Stomach (tissue), 4 donors: ENCODE data around the gene HAND2.

Source experiments
- CTCF ChIP-seq, 7 experiments: fragments of 450-650 bp in 4 of 7; fragments of 200-600 bp in 3 of 7; sonication (generic) in 3 of 7; IDR thresholded peaks; one replicate each; pipeline ENCODE4 v1.5.1; 2016 to 2019; ENCODE audit warnings: antibody characterized with exemption in 7 of 7, control low read depth in 2 of 7, mild to moderate bottlenecking in 1 of 7
- POLR2A ChIP-seq, 4 donors: fragments of 450-650 bp; IDR thresholded peaks; one replicate each; pipeline ENCODE4 v1.6.1; 2016; ENCODE audit warnings: antibody characterized with exemption in 4 of 4, control low read depth in 2 of 4, mild to moderate bottlenecking in 1 of 4, moderate library complexity in 1 of 4

- TF ChIP-seq CTCF (IDR thresholded peaks at IDR 0.05) = no peak
- TF ChIP-seq POLR2A (IDR thresholded peaks at IDR 0.05) = no peak
These were observed 8.9 kb upstream of the HAND2 start for GRCh38 chr4:173538909-173539445.
